ENCODE results near the gene TRIM13.
"Not testable (repeated sequence)": the region's sequence is repeated elsewhere in the genome, so short reads cannot be mapped to it uniquely, and the experiment has no call there.

The TRIM13 gene

GRCh38 chr13:49985129-49985528 lies 11.7 kb upstream of the TRIM13 start:
- no peaks in the 10 kb centered on the region for H3K9me3 Mint-ChIP-seq
- H3K36me3 Mint-ChIP-seq (ENCODE audit: low read depth) = no peaks in the 10 kb centered on the region
- H3K27ac Mint-ChIP-seq = no peak overlapping the region
- DNase-seq = no peak
- no peaks in the 10 kb centered on the region for H3K4me1 Mint-ChIP-seq (ENCODE audit: low read depth)
- H3K4me3 Mint-ChIP-seq = no peak overlapping the region
- H3K27me3 Mint-ChIP-seq = no peaks in the 10 kb centered on the region

- H3K4me1 Mint-ChIP-seq (ENCODE audit: low read depth) = no peaks in the 10 kb centered on the region
These were observed 10.4 kb upstream of the TRIM13 start for GRCh38 chr13:49986471-49986870.

GRCh38 chr13:49990612-49991011 lies 6.2 kb upstream of the TRIM13 start:
- not testable (repeated sequence) for H3K9me3 Mint-ChIP-seq; H3K27me3 Mint-ChIP-seq; DNase-seq; H3K4me3 Mint-ChIP-seq; H3K4me1 Mint-ChIP-seq (ENCODE audit: low read depth); H3K27ac Mint-ChIP-seq; H3K36me3 Mint-ChIP-seq (ENCODE audit: low read depth)

More at GRCh38 chr13:49986471-49986870, 10.4 kb upstream of the TRIM13 start:
- no peak overlapping the region for H3K27ac Mint-ChIP-seq
- no peak for DNase-seq
- H3K36me3 Mint-ChIP-seq (ENCODE audit: low read depth) = no peaks in the 10 kb centered on the region
- H3K9me3 Mint-ChIP-seq = no peaks in the 10 kb centered on the region
- no peak overlapping the region for H3K4me3 Mint-ChIP-seq
- no peaks in the 10 kb centered on the region for H3K27me3 Mint-ChIP-seq

- peaks cover 10% of the 10 kb centered on the region for H3K4me1 Mint-ChIP-seq (ENCODE audit: low read depth)
- H3K9me3 Mint-ChIP-seq = no peaks in the 10 kb centered on the region
- DNase-seq = no peak
- no peak overlapping the region for H3K27ac Mint-ChIP-seq
- H3K4me3 Mint-ChIP-seq = no peak overlapping the region
- H3K36me3 Mint-ChIP-seq (ENCODE audit: low read depth) = peaks cover 12% of the 10 kb centered on the region
- no peaks in the 10 kb centered on the region for H3K27me3 Mint-ChIP-seq
These were observed 3.7 kb upstream of the TRIM13 start for GRCh38 chr13:49993111-49993510.

GRCh38 chr13:49993666-49994065 lies 3.2 kb upstream of the TRIM13 start:
- no peak for DNase-seq
- H3K36me3 Mint-ChIP-seq (ENCODE audit: low read depth) = peaks cover 18% of the 10 kb centered on the region
- peaks cover 16% of the 10 kb centered on the region for H3K4me1 Mint-ChIP-seq (ENCODE audit: low read depth)
- no peaks in the 10 kb centered on the region for H3K27me3 Mint-ChIP-seq
- no peak overlapping the region for H3K4me3 Mint-ChIP-seq
- no peak overlapping the region for H3K27ac Mint-ChIP-seq
- no peaks in the 10 kb centered on the region for H3K9me3 Mint-ChIP-seq

- H3K4me1 Mint-ChIP-seq (ENCODE audit: low read depth) = peaks cover 34% of the 10 kb centered on the region
- no peaks in the 10 kb centered on the region for H3K27me3 Mint-ChIP-seq
- H3K36me3 Mint-ChIP-seq (ENCODE audit: low read depth) = peaks cover 37% of the 10 kb centered on the region
- no peak for DNase-seq
- peak overlapping the region; percentile 72 for H3K4me3 Mint-ChIP-seq
- no peaks in the 10 kb centered on the region for H3K9me3 Mint-ChIP-seq
- H3K27ac Mint-ChIP-seq = peak overlapping the region; percentile 63
These were observed 1.2 kb upstream of the TRIM13 start for GRCh38 chr13:49995625-49996101.

GRCh38 chr13:49996161-49996915 lies 504 bp upstream of the TRIM13 start:
- H3K36me3 Mint-ChIP-seq (ENCODE audit: low read depth) = peaks cover 44% of the 10 kb centered on the region
- H3K4me3 Mint-ChIP-seq = peak overlapping the region; percentile 72
- H3K27me3 Mint-ChIP-seq = no peaks in the 10 kb centered on the region
- peak; percentile 91 for DNase-seq
- peak overlapping the region; percentile 63 for H3K27ac Mint-ChIP-seq
- peaks cover 39% of the 10 kb centered on the region for H3K4me1 Mint-ChIP-seq (ENCODE audit: low read depth)
- H3K9me3 Mint-ChIP-seq = no peaks in the 10 kb centered on the region

- no peaks in the 10 kb centered on the region for H3K9me3 Mint-ChIP-seq
- DNase-seq = no peak
- H3K27ac Mint-ChIP-seq = peak overlapping the region; percentile 94
- peak overlapping the region; percentile 90 for H3K4me3 Mint-ChIP-seq
- no peaks in the 10 kb centered on the region for H3K27me3 Mint-ChIP-seq
- H3K4me1 Mint-ChIP-seq (ENCODE audit: low read depth) = peaks cover 45% of the 10 kb centered on the region
- H3K36me3 Mint-ChIP-seq (ENCODE audit: low read depth) = peaks cover 59% of the 10 kb centered on the region
These were observed 1.1 kb downstream of the TRIM13 start for GRCh38 chr13:49997955-49998354.

- Mint-ChIP-seq H3K4me1 (ENCODE audit: low read depth) (peaks cover 52% of the 10 kb centered on the region), H3K27ac (no peak overlapping the region), H3K27me3 (no peaks in the 10 kb centered on the region), H3K36me3 (ENCODE audit: low read depth) (peaks cover 69% of the 10 kb centered on the region), H3K9me3 (no peaks in the 10 kb centered on the region), H3K4me3 (peak overlapping the region; percentile 90)
- no peak for DNase-seq
These were observed 2.1 kb downstream of the TRIM13 start for GRCh38 chr13:49998714-49999624.

- no peak overlapping the region for H3K4me3 Mint-ChIP-seq
- peaks cover 88% of the 10 kb centered on the region for H3K36me3 Mint-ChIP-seq (ENCODE audit: low read depth)
These were observed 4.4 kb downstream of the TRIM13 start for GRCh38 chr13:50001287-50001686.

GRCh38 chr13:50006426-50007135 lies 9.7 kb downstream of the TRIM13 start:
- Mint-ChIP-seq H3K36me3 (ENCODE audit: low read depth) (peaks cover 83% of the 10 kb centered on the region), H3K9me3 (no peaks in the 10 kb centered on the region), H3K27ac (peak overlapping the region; percentile 26), H3K4me3 (no peak overlapping the region), H3K4me1 (ENCODE audit: low read depth) (peaks cover 41% of the 10 kb centered on the region), H3K27me3 (no peaks in the 10 kb centered on the region)
- no peak for DNase-seq

More at GRCh38 chr13:50001287-50001686, 4.4 kb downstream of the TRIM13 start:
- peaks cover 56% of the 10 kb centered on the region for H3K4me1 Mint-ChIP-seq (ENCODE audit: low read depth)
- no peak for DNase-seq
- H3K27ac Mint-ChIP-seq = no peak overlapping the region
- H3K9me3 Mint-ChIP-seq = no peaks in the 10 kb centered on the region
- no peaks in the 10 kb centered on the region for H3K27me3 Mint-ChIP-seq

- Mint-ChIP-seq H3K4me3 (no peak overlapping the region), H3K4me1 (ENCODE audit: low read depth) (peaks cover 44% of the 10 kb centered on the region), H3K9me3 (no peaks in the 10 kb centered on the region)
These were observed 14.6 kb downstream of the TRIM13 start for GRCh38 chr13:50011461-50011860.

GRCh38 chr13:50012396-50013169 lies 15.7 kb downstream of the TRIM13 start:
- Mint-ChIP-seq H3K4me1 (ENCODE audit: low read depth) (peaks cover 46% of the 10 kb centered on the region), H3K9me3 (no peaks in the 10 kb centered on the region), H3K27me3 (no peaks in the 10 kb centered on the region), H3K36me3 (ENCODE audit: low read depth) (peaks cover 85% of the 10 kb centered on the region), H3K4me3 (no peak overlapping the region), H3K27ac (no peak overlapping the region)
- DNase-seq = no peak

More at GRCh38 chr13:50011461-50011860, 14.6 kb downstream of the TRIM13 start:
- no peak for DNase-seq
- Mint-ChIP-seq H3K27ac (no peak overlapping the region), H3K27me3 (no peaks in the 10 kb centered on the region), H3K36me3 (ENCODE audit: low read depth) (peaks cover 84% of the 10 kb centered on the region)

GRCh38 chr13:50014386-50014785 lies 17.5 kb downstream of the TRIM13 start:
- peaks cover 90% of the 10 kb centered on the region for H3K36me3 Mint-ChIP-seq (ENCODE audit: low read depth)
- no peak for DNase-seq
- H3K27ac Mint-ChIP-seq = no peak overlapping the region
- peaks cover 53% of the 10 kb centered on the region for H3K4me1 Mint-ChIP-seq (ENCODE audit: low read depth)
- no peaks in the 10 kb centered on the region for H3K27me3 Mint-ChIP-seq
- H3K4me3 Mint-ChIP-seq = no peak overlapping the region
- H3K9me3 Mint-ChIP-seq = peaks cover 4% of the 10 kb centered on the region
